ENCODE results near the gene URI1. TPM values are rescaled to one million over a fixed set of nuclear protein-coding genes. Genes with fewer than 3 reads are reported as not detected.

The URI1 gene
- total RNA-seq, 6 experiments from 2014 or later: 18.8 to 29.4 (median 22.2) TPM

GRCh38 chr19:30059741-30060457 is 117.9 kb downstream of the URI1 start:
- H3K4me1 ChIP-seq: no peaks in the 10 kb centered on the region
- H3K4me3 ChIP-seq: no peak overlapping the region
- DNase-seq: no peak
- no peak overlapping the region for H3K27ac ChIP-seq
- H3K36me3 ChIP-seq: no peaks in the 10 kb centered on the region
- ATAC-seq: no peak
- intact Hi-C loops (cut with DNase I): no loop called here
- H3K27me3 ChIP-seq: no peaks in the 10 kb centered on the region
- TF ChIP-seq, protein P1, sequence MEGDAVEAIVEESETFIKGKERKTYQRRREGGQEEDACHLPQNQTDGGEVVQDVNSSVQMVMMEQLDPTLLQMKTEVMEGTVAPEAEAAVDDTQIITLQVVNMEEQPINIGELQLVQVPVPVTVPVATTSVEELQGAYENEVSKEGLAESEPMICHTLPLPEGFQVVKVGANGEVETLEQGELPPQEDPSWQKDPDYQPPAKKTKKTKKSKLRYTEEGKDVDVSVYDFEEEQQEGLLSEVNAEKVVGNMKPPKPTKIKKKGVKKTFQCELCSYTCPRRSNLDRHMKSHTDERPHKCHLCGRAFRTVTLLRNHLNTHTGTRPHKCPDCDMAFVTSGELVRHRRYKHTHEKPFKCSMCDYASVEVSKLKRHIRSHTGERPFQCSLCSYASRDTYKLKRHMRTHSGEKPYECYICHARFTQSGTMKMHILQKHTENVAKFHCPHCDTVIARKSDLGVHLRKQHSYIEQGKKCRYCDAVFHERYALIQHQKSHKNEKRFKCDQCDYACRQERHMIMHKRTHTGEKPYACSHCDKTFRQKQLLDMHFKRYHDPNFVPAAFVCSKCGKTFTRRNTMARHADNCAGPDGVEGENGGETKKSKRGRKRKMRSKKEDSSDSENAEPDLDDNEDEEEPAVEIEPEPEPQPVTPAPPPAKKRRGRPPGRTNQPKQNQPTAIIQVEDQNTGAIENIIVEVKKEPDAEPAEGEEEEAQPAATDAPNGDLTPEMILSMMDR (IDR thresholded peaks at IDR 0.05): no peak
- no peak for TF ChIP-seq POLR2A (IDR thresholded peaks at IDR 0.05)
- WGBS (ENCODE audit: insufficient coverage, low coverage, low lambda C conversion rate, missing lambda C conversion rate): 84% methylated on average over 25 of the region's 27 CpGs
- no peaks in the 10 kb centered on the region for H3K9me3 ChIP-seq

DNA sequence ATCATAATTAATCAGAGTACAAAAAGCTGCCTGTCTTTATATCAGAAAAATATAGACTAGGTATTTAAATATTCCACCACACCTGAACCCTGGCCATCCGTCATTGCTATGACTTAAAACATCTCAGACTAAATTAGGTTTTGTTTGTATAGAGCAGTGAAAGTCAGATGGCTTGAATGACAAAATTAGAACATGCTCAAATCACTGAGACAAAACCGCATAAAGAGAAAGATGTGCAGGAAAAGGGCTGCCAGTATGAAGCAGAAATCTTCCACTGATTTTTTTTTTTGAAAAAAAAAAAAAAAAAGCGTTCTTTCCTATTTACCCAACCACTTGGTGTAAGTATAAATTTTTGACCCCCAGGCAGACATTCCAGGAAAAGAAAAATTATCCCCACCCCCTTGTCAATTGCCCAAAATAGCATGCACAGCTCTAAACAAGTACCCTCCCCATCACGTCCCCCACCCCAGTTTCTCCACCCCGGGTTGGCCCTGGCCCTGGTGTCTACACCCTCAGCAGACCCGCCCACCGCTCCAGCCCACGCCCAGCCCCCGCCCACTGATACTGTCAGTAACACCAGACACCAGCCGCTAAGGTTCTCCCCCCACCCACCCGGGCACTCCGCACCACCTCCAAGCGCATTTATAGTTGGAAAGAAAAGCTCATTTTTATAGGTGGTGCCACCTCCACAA is 118.6 kb downstream of the URI1 start:
- no peak for ATAC-seq
- intact Hi-C loops (cut with DNase I): no loop called here
- no peak overlapping the region for H3K27ac ChIP-seq
- no peaks in the 10 kb centered on the region for H3K36me3 ChIP-seq
- WGBS (ENCODE audit: insufficient coverage, low coverage, low lambda C conversion rate, missing lambda C conversion rate): 56% methylated on average over 9 of the region's 13 CpGs
- H3K4me3 ChIP-seq: no peak overlapping the region
- TF ChIP-seq, protein P1 (IDR thresholded peaks at IDR 0.05): no peak
- TF ChIP-seq POLR2A (IDR thresholded peaks at IDR 0.05): no peak
- no peaks in the 10 kb centered on the region for H3K9me3 ChIP-seq
- DNase-seq: no peak
- no peaks in the 10 kb centered on the region for H3K27me3 ChIP-seq
- H3K4me1 ChIP-seq: peaks cover 0 to 6% (median 0%) of the 10 kb centered on the region in 4 donors

GRCh38 chr19:30061223-30062064 is 119.4 kb downstream of the URI1 start:
- TF ChIP-seq, protein P1 (IDR thresholded peaks at IDR 0.05): no peak
- TF ChIP-seq POLR2A (IDR thresholded peaks at IDR 0.05): no peak
- no peaks in the 10 kb centered on the region for H3K9me3 ChIP-seq
- no peak for DNase-seq

DNA sequence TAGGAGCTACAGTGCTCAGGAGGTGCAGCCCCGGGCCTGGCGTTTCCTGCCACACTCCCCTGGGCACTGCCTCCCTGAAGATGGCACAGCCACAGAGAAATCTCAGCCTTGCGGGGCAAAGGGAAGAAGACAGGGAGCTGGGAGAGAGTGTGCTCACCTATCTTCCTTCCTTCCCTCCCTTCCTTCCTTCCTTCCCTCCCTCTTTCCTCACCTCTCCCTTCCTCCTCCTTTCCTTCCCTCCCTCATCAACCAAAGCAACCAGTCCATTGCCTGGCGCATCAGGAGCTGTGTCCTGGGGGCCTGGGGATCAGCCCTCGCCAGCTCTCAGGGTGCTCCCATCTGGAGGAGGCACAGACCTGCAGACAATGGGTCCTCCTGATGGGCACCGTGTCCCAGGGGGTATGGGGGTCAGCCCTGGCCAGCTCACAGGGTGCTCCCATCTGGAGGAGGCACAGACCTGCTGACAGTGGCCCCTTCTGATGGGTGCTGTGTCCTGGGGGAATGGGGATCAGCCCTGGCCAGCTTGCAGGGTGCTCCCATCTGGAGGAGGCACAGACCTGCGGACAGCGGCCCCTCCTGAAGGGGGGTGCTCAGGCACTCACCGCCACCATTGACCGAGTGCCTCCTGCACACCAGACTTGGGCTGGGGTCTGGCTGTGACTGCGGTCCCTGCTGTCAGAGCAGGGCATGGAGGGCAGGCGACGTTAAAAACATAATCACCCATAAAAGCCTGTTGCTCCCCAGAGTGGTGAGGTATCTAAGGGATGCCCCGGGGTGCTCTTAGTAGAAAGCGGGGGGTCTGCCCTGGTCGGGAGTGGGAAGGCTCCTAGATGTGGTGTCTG is 120.2 kb downstream of the URI1 start:
- H3K27ac ChIP-seq: no peak overlapping the region
- H3K27me3 ChIP-seq: no peaks in the 10 kb centered on the region
- intact Hi-C loops (cut with DNase I): no loop called here
- H3K4me1 ChIP-seq: peaks cover 0 to 6% (median 0%) of the 10 kb centered on the region in 4 donors
- no peaks in the 10 kb centered on the region for H3K9me3 ChIP-seq
- H3K4me3 ChIP-seq: no peak overlapping the region
- DNase-seq: no peak
- no peaks in the 10 kb centered on the region for H3K36me3 ChIP-seq
- ATAC-seq: no peak
- no peak for TF ChIP-seq POLR2A (IDR thresholded peaks at IDR 0.05)
- TF ChIP-seq, protein P1 (IDR thresholded peaks at IDR 0.05): no peak
- WGBS (ENCODE audit: insufficient coverage, low coverage, low lambda C conversion rate, missing lambda C conversion rate): 93% methylated on average over 2 of the region's 16 CpGs

More at GRCh38 chr19:30061223-30062064, 119.4 kb downstream of the URI1 start:
- no peak overlapping the region for H3K27ac ChIP-seq
- H3K27me3 ChIP-seq: no peaks in the 10 kb centered on the region
- no peak for ATAC-seq
- H3K36me3 ChIP-seq: no peaks in the 10 kb centered on the region
- H3K4me1 ChIP-seq: peaks cover 0 to 6% (median 0%) of the 10 kb centered on the region in 4 donors
- 73% methylated on average over 22 of the region's 26 CpGs for WGBS (ENCODE audit: insufficient coverage, low coverage, low lambda C conversion rate, missing lambda C conversion rate)
- intact Hi-C loops (cut with DNase I): no loop called here
- no peak overlapping the region for H3K4me3 ChIP-seq
